HCT116 (cell line): ENCODE measurements around the gene ZNHIT1.

Experiments
- CEBPB ChIP-seq: IDR thresholded peaks from 2 replicates; pipeline ENCODE4 v1.6.1; 2012; ENCODE audit warnings: low read depth
- CTCF ChIP-seq, 3 experiments: fragments of 200-600 bp in 1 of 3; sonication (generic) in 1 of 3; IDR thresholded peaks in 2 of 3; conservative IDR thresholded peaks in 1 of 3; 2 replicates each; pipeline ENCODE4 v1.5.1; 2012 to 2017; ENCODE audit warnings: low read depth in 2 of 3, low read length in 2 of 3, antibody characterized with exemption in 1 of 3, borderline replicate concordance in 1 of 3, control low read depth in 1 of 3, mild to moderate bottlenecking in 1 of 3, mixed read lengths in 1 of 3, mixed run types in 1 of 3, moderate library complexity in 1 of 3; ENCODE audit not compliant: insufficient read depth in 1 of 3
- EZH2 ChIP-seq: fragments of 200-600 bp; sonication (generic); IDR thresholded peaks from 2 replicates; pipeline ENCODE4 v1.6.1; 2017; ENCODE audit warnings: antibody characterized with exemption, mixed run types
- FOSL1 ChIP-seq: IDR thresholded peaks from 2 replicates; pipeline ENCODE4 v1.6.1; 2012; ENCODE audit warnings: low read depth
- MAX ChIP-seq: IDR thresholded peaks from 2 replicates; pipeline ENCODE4 v1.6.1; 2012
- POLR2A ChIP-seq: IDR thresholded peaks from 2 replicates; pipeline ENCODE4 v1.7.0; 2011; ENCODE audit warnings: borderline replicate concordance; ENCODE audit not compliant: insufficient read depth, insufficient read length; ENCODE audit errors: extremely low read depth
- POLR2AphosphoS5 ChIP-seq: IDR thresholded peaks from 2 replicates; pipeline ENCODE4 v1.6.1; 2011; ENCODE audit warnings: mild to moderate bottlenecking, low read depth, low read length, moderate library complexity
- REST ChIP-seq: IDR thresholded peaks from 2 replicates; pipeline ENCODE4 v1.6.1; 2012; ENCODE audit warnings: low read depth
- ZNF274 ChIP-seq: fragments of 200-500 bp; sonication (Bioruptor generic); IDR thresholded peaks from 2 replicates; pipeline ENCODE4 v1.6.1; 2014; ENCODE audit warnings: mild to moderate bottlenecking, low read depth, low read length, inconsistent platforms

- TF ChIP-seq CTCF (IDR thresholded peaks at IDR 0.05 in 2 of 3, conservative IDR thresholded peaks at IDR 0.05 in 1 of 3; ENCODE audit: borderline replicate concordance in 1 of 3, insufficient read depth in 1 of 3, low read depth in 2 of 3, low read length in 2 of 3): no peak
- no peak for TF ChIP-seq FOSL1
- no peak for TF ChIP-seq POLR2A
- no peak for TF ChIP-seq CEBPB
- no peak for TF ChIP-seq MAX
- no peak for TF ChIP-seq POLR2AphosphoS5
- no peak for TF ChIP-seq ZNF274
- no peak for TF ChIP-seq EZH2
- no peak for TF ChIP-seq REST
These were observed 11.9 kb upstream of the ZNHIT1 start for GRCh38 chr7:101205901-101206664.
